Measurements from ENCODE around the gene SCPEP1. TPM values are rescaled to one million over a fixed set of nuclear protein-coding genes. Genes with fewer than 3 reads are reported as not detected.
A peak's percentile ranks its signal among the peaks of the same experiment; 100 is the strongest.

Gene SCPEP1
- total and polyA plus RNA-seq, 10 of the 15 experiments (the other 5 are each of a cell fraction or from before 2014, with no cell fraction given) = 31.2 to 80.2 (median 40.7) TPM

- TF ChIP-seq SMARCA5 (IDR thresholded peaks at IDR 0.05) (0 out of 2 replicates have a peak, but pooled peaks have one; percentile 17), HDAC2 (IDR thresholded peaks at IDR 0.05) (no peak), STAT1 (conservative IDR thresholded peaks at IDR 0.05) (no peak), ATF7 (IDR thresholded peaks at IDR 0.05; ENCODE audit: low read depth) (peak; percentile 58; the same call in 1 of the 2 replicates), FOXM1 (IDR thresholded peaks at IDR 0.05; ENCODE audit: low read depth, low read length) (peak; percentile 68), IKZF2 (IDR thresholded peaks at IDR 0.05) (peak; percentile 88 to 91), EZH2 (IDR thresholded peaks at IDR 0.05; ENCODE audit: borderline replicate concordance, control insufficient read depth, low read depth, low read length) (no peak), ZBTB33 (IDR thresholded peaks at IDR 0.05) (no peak), EED (IDR thresholded peaks at IDR 0.05; ENCODE audit: low read depth) (peak; percentile 85; the same call in 1 of the 2 replicates), PAX5 (IDR thresholded peaks at IDR 0.05; ENCODE audit: borderline replicate concordance, low read depth, low read length) (peak; percentile 40; the same call in 1 of the 2 replicates), SP1 (IDR thresholded peaks at IDR 0.05; ENCODE audit: low read depth, low read length) (peak; percentile 66), BCL11A (IDR thresholded peaks at IDR 0.05; ENCODE audit: low read depth, low read length) (peak; percentile 50; the same call in 1 of the 2 replicates), STAT3 (IDR thresholded peaks at IDR 0.05; ENCODE audit: low read depth, low read length) (no peak), DPF2 (IDR thresholded peaks at IDR 0.05) (peak; percentile 86), NR2C2 (IDR thresholded peaks at IDR 0.05; ENCODE audit: borderline replicate concordance, control insufficient read depth, insufficient read length, low read depth) (no peak), CREB1 (IDR thresholded peaks at IDR 0.05; ENCODE audit: low read depth) (no peak), NBN (IDR thresholded peaks at IDR 0.05) (peak; percentile 77; the same call in 1 of the 2 replicates), GATAD2B (conservative IDR thresholded peaks at IDR 0.05; ENCODE audit: low read depth) (peak; percentile 66; the same call in 1 of the 2 replicates), IRF4 (IDR thresholded peaks at IDR 0.05; ENCODE audit: low read depth, low read length) (0 out of 2 replicates have a peak, but pooled peaks have one; percentile 21), IKZF1 (conservative IDR thresholded peaks at IDR 0.05) (peak; percentile 95), SIN3A (IDR thresholded peaks at IDR 0.05; ENCODE audit: low read depth, low read length) (0 out of 2 replicates have a peak, but pooled peaks have one; percentile 26), HCFC1 (IDR thresholded peaks at IDR 0.05; ENCODE audit: low read length) (no peak), NFIC (IDR thresholded peaks at IDR 0.05; ENCODE audit: low read depth, low read length) (peak; percentile 82), GABPA (IDR thresholded peaks at IDR 0.05; ENCODE audit: low read depth) (0 out of 2 replicates have a peak, but pooled peaks have one; percentile 47), MTA2 (IDR thresholded peaks at IDR 0.05; ENCODE audit: low read depth) (peak; percentile 78), CTCF (IDR thresholded peaks at IDR 0.05 in 2 of 3, conservative IDR thresholded peaks at IDR 0.05 in 1 of 3; ENCODE audit: control insufficient read depth in 2 of 3, extremely low read depth in 1 of 3, insufficient read depth in 1 of 3, low read depth in 3 of 3, low read length in 3 of 3) (peak; percentile 25 to 38 (median 27); a peak in 5 of 6 replicates), ZBED1 (IDR thresholded peaks at IDR 0.05; ENCODE audit: borderline replicate concordance) (peak; percentile 16; the same call in 1 of the 2 replicates), WRNIP1 (IDR thresholded peaks at IDR 0.05; ENCODE audit: borderline replicate concordance, low read depth, low read length) (0 out of 2 replicates have a peak, but pooled peaks have one; percentile 84), ZSCAN29 (IDR thresholded peaks at IDR 0.05) (no peak), CBFB (IDR thresholded peaks at IDR 0.05; ENCODE audit: low read depth) (peak; percentile 77), RCOR1 (conservative IDR thresholded peaks at IDR 0.05; ENCODE audit: low read depth, low read length) (no peak), KLF5 (IDR thresholded peaks at IDR 0.05; ENCODE audit: partially characterized antibody) (peak; percentile 60), NR2F1 (conservative IDR thresholded peaks at IDR 0.05) (peak; percentile 63)
These were observed 27.1 kb downstream of the SCPEP1 start (continued) for GRCh38 chr17:57004944-57005579.
